HepG2 (cell line): ENCODE data around the gene KMT2A. TPM values are rescaled to one million over a fixed set of nuclear protein-coding genes. Genes with fewer than 3 reads are reported as not detected.

Source experiments
- PCBP1 ChIP-seq: fragments of 200-400 bp; formaldehyde crosslinking; IDR thresholded peaks from 2 replicates; pipeline ENCODE4 v1.6.1; 2017; ENCODE audit warnings: mild to moderate bottlenecking, low read depth, low read length, borderline replicate concordance
- ZBTB42 ChIP-seq: sonication (generic); formaldehyde crosslinking; IDR thresholded peaks from 2 replicates; pipeline ENCODE4 v1.5.0; 2020; ENCODE audit warnings: mild to moderate bottlenecking, missing genetic modification reagents
- polyA plus RNA-seq, 8 experiments: library from polyadenylated mRNA; depleted of rRNA in 3 of 8; stranded (reverse) in 7 of 8; unstranded in 1 of 8; fragments of >200 nt; fragmentation: Illumina TruSeq in 4 of 8; extraction: Trizol in 4 of 8; gene quantifications; 2 replicates each; pipeline versions ENCODE4 v1.2.1 to v1.2.3, GENCODE V29; 2011 to 2016; ENCODE audit warnings: low read depth in 4 of 8, missing spikeins in 1 of 8, mixed read lengths in 1 of 8; ENCODE audit not compliant: insufficient read depth in 1 of 8
- total RNA-seq, 5 experiments: library from RNA; depleted of rRNA; stranded (reverse); fragments of >200 nt; fragmentation: Illumina TruSeq; extraction: Trizol; gene quantifications; 2 replicates each; pipeline ENCODE4 v1.2.3, GENCODE V29; 2016; ENCODE audit warnings: low read depth in 1 of 5
- TF ChIP-seq, protein P1 (sequence below): sonication (generic); formaldehyde crosslinking; IDR thresholded peaks from 2 replicates; pipeline ENCODE4 v1.5.1; 2020; ENCODE audit warnings: mild to moderate bottlenecking, missing genetic modification reagents
- TF ChIP-seq, protein P2 (sequence below): sonication (generic); formaldehyde crosslinking; IDR thresholded peaks from 2 replicates; pipeline ENCODE4 v1.4.0; 2020; ENCODE audit warnings: missing genetic modification reagents

The KMT2A gene
- total and polyA plus RNA-seq, 2 of the 13 experiments (the other 11 are each of a cell fraction or from before 2014, with no cell fraction given) = 12.4 to 20.0 TPM

DNA sequence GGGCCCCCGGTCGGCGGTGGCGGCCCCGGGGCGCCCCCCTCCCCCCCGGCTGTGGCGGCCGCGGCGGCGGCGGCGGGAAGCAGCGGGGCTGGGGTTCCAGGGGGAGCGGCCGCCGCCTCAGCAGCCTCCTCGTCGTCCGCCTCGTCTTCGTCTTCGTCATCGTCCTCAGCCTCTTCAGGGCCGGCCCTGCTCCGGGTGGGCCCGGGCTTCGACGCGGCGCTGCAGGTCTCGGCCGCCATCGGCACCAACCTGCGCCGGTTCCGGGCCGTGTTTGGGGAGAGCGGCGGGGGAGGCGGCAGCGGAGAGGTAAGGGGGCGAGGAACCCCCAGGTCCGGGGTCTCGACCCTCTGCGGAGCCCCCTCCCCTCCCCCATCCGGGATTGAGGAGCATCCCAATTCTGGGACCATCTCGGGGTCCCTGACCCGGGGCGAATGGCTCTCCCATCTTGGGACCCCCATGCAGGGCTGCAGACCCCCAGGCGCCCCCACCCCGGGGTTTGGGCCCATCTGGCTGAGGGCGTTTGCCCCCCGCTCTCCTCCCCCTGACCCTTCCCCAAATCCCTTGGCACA, 431 bp downstream of the KMT2A start (continued):
- TF ChIP-seq, protein P1, sequence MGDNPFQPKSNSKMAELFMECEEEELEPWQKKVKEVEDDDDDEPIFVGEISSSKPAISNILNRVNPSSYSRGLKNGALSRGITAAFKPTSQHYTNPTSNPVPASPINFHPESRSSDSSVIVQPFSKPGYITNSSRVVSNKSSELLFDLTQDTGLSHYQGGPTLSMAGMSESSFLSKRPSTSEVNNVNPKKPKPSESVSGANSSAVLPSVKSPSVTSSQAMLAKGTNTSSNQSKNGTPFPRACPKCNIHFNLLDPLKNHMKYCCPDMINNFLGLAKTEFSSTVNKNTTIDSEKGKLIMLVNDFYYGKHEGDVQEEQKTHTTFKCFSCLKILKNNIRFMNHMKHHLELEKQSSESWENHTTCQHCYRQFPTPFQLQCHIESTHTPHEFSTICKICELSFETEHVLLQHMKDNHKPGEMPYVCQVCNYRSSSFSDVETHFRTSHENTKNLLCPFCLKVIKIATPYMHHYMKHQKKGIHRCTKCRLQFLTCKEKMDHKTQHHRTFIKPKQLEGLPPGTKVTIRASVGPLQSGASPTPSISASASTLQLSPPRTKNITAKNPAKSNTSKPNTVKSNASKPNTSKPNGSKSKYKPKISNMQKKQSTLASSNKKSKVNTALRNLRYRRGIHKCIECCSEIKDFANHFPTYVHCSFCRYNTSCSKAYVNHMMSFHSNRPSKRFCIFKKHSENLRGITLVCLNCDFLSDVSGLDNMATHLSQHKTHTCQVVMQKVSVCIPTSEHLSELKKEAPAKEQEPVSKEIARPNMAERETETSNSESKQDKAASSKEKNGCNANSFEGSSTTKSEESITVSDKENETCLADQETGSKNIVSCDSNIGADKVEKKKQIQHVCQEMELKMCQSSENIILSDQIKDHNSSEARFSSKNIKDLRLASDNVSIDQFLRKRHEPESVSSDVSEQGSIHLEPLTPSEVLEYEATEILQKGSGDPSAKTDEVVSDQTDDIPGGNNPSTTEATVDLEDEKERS (CRISPR knock-in tag) = 0 out of 2 replicates have a peak, but pooled peaks have one; percentile 24
- TF ChIP-seq, protein P2, sequence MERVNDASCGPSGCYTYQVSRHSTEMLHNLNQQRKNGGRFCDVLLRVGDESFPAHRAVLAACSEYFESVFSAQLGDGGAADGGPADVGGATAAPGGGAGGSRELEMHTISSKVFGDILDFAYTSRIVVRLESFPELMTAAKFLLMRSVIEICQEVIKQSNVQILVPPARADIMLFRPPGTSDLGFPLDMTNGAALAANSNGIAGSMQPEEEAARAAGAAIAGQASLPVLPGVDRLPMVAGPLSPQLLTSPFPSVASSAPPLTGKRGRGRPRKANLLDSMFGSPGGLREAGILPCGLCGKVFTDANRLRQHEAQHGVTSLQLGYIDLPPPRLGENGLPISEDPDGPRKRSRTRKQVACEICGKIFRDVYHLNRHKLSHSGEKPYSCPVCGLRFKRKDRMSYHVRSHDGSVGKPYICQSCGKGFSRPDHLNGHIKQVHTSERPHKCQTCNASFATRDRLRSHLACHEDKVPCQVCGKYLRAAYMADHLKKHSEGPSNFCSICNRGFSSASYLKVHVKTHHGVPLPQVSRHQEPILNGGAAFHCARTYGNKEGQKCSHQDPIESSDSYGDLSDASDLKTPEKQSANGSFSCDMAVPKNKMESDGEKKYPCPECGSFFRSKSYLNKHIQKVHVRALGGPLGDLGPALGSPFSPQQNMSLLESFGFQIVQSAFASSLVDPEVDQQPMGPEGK (CRISPR knock-in tag) = no peak
- TF ChIP-seq ZBTB42 (CRISPR knock-in tag) (no peak), PCBP1 (peak; percentile 32; the same call in 1 of the 2 replicates)
- TF ChIP-seq, all 625 proteins: peak for 4
